Measurements from ENCODE around the gene SGMS1.
A peak's percentile ranks its signal among the peaks of the same experiment; 100 is the strongest.

GRCh38 chr10:50421026-50421719 lies 202.6 kb downstream of the SGMS1 start:
- TF ChIP-seq MAX (IDR thresholded peaks at IDR 0.05; ENCODE audit: insufficient read depth, insufficient read length) (no peak), CTCF (IDR thresholded peaks at IDR 0.05; ENCODE audit: extremely low read depth in 1 of 2, insufficient read depth in 1 of 2, low read depth in 1 of 2, low read length in 2 of 2) (peak; percentile 60 to 61), POLR2A (IDR thresholded peaks at IDR 0.05; ENCODE audit: low read depth, low read length) (no peak), JUN (IDR thresholded peaks at IDR 0.05; ENCODE audit: borderline replicate concordance, insufficient read depth, insufficient read length, low read depth) (no peak)

Measured in endothelial cell of umbilical vein (primary cell).